H9 (cell line): ENCODE results near the gene NHS. TPM values are rescaled to one million over a fixed set of nuclear protein-coding genes. Genes with fewer than 3 reads are reported as not detected.

ENCODE experiments used
- DNase-seq: peaks from one replicate; pipeline ENCODE4 v3.0.0-alpha.2; 2017
- H2AFZ ChIP-seq: one replicate; pipeline ENCODE4 v1.6.1; 2013; ENCODE audit warnings: mild to moderate bottlenecking, low read length, control low read depth, moderate library complexity
- H2AK5ac ChIP-seq: 2 replicates; pipeline ENCODE4 v1.6.1; 2013; ENCODE audit warnings: low read length, control low read depth, mixed read lengths; ENCODE audit not compliant: insufficient read length
- H2BK120ac ChIP-seq: one replicate; pipeline ENCODE4 v1.6.1; 2013; ENCODE audit warnings: low read depth, mild to moderate bottlenecking, low read length, control low read depth, inconsistent platforms; ENCODE audit not compliant: poor library complexity, severe bottlenecking
- H2BK12ac ChIP-seq: 2 replicates; pipeline ENCODE4 v1.6.1; 2013; ENCODE audit warnings: low read length, control low read depth, mixed read lengths, low read depth; ENCODE audit not compliant: insufficient read length
- H2BK15ac ChIP-seq: 2 replicates; pipeline ENCODE4 v1.6.1; 2013; ENCODE audit warnings: low read depth, low read length, control low read depth
- H2BK20ac ChIP-seq: one replicate; pipeline ENCODE4 v1.6.1; 2013; ENCODE audit warnings: low read depth, mild to moderate bottlenecking, low read length, control low read depth, inconsistent platforms; ENCODE audit not compliant: poor library complexity, severe bottlenecking
- H2BK5ac ChIP-seq: 2 replicates; pipeline ENCODE4 v1.6.1; 2013; ENCODE audit warnings: low read length, control low read depth, mixed read lengths; ENCODE audit not compliant: insufficient read length
- H3K14ac ChIP-seq: 2 replicates; pipeline ENCODE4 v1.6.1; 2013; ENCODE audit warnings: low read length, control low read depth; ENCODE audit not compliant: insufficient read depth
- H3K18ac ChIP-seq: 2 replicates; pipeline ENCODE4 v1.6.1; 2013; ENCODE audit warnings: low read depth, mild to moderate bottlenecking, mixed read lengths, low read length, control low read depth; ENCODE audit not compliant: insufficient read length
- H3K23ac ChIP-seq: 2 replicates; pipeline ENCODE4 v1.6.1; 2013; ENCODE audit warnings: low read length, control low read depth, mixed read lengths, low read depth; ENCODE audit not compliant: insufficient read length
- H3K23me2 ChIP-seq: 2 replicates; pipeline ENCODE4 v1.6.1; 2013; ENCODE audit warnings: low read depth, mild to moderate bottlenecking, mixed read lengths, low read length, control low read depth; ENCODE audit not compliant: insufficient read length, poor library complexity, severe bottlenecking
- H3K27ac ChIP-seq: 2 replicates; pipeline ENCODE4 v1.5.1; 2013; ENCODE audit warnings: low read length, control low read depth, mixed read lengths, low read depth; ENCODE audit not compliant: insufficient read length
- H3K27me3 ChIP-seq: 2 replicates; pipeline ENCODE4 v1.6.1; 2013; ENCODE audit warnings: low read length, control low read depth, inconsistent platforms; ENCODE audit not compliant: insufficient read depth
- H3K4ac ChIP-seq: 2 replicates; pipeline ENCODE4 v1.6.1; 2013; ENCODE audit warnings: low read depth, mild to moderate bottlenecking, control low read depth, inconsistent platforms, low read length, moderate library complexity
- H3K4me1 ChIP-seq: 2 replicates; pipeline ENCODE4 v1.6.1; 2013; ENCODE audit warnings: low read length, control low read depth, inconsistent platforms; ENCODE audit not compliant: insufficient read depth
- H3K4me2 ChIP-seq: 2 replicates; pipeline ENCODE4 v1.6.1; 2013; ENCODE audit warnings: low read length, control low read depth, mixed read lengths; ENCODE audit not compliant: insufficient read length, insufficient read depth
- H3K56ac ChIP-seq: 2 replicates; pipeline ENCODE4 v1.6.1; 2013; ENCODE audit warnings: low read depth, mild to moderate bottlenecking, mixed read lengths, low read length, control low read depth; ENCODE audit not compliant: insufficient read length
- H3K79me1 ChIP-seq: 2 replicates; pipeline ENCODE4 v1.6.1; 2013; ENCODE audit warnings: low read depth, mild to moderate bottlenecking, moderate library complexity, low read length, control low read depth, inconsistent platforms; ENCODE audit not compliant: insufficient read depth, poor library complexity, severe bottlenecking
- H3K79me2 ChIP-seq: 2 replicates; pipeline ENCODE4 v1.6.1; 2013; ENCODE audit warnings: low read length, control low read depth, inconsistent platforms; ENCODE audit not compliant: insufficient read depth
- H3K9ac ChIP-seq: 2 replicates; pipeline ENCODE4 v1.6.1; 2013; ENCODE audit warnings: low read length, control low read depth, mixed read lengths; ENCODE audit not compliant: insufficient read length; ENCODE audit errors: extremely low read depth
- H3K9me3 ChIP-seq: one replicate; pipeline ENCODE4 v1.6.1; 2013; ENCODE audit warnings: low read depth, low read length, inconsistent platforms; ENCODE audit not compliant: control insufficient read depth
- H3T11ph ChIP-seq: one replicate; pipeline ENCODE4 v1.6.1; 2013; ENCODE audit warnings: mild to moderate bottlenecking, low read length, control low read depth, inconsistent platforms
- H4K20me1 ChIP-seq: one replicate; pipeline ENCODE4 v1.6.1; 2013; ENCODE audit not compliant: control insufficient read depth, insufficient read length, insufficient read depth
- H4K5ac ChIP-seq: 2 replicates; pipeline ENCODE4 v1.6.1; 2013; ENCODE audit warnings: low read depth, mild to moderate bottlenecking, mixed read lengths, low read length, control low read depth; ENCODE audit not compliant: insufficient read length
- H4K8ac ChIP-seq: replicated peaks from 2 replicates; pipeline ENCODE4 v1.6.1; 2013; ENCODE audit warnings: low read length, control low read depth, mixed read lengths, low read depth; ENCODE audit not compliant: insufficient read length
- H4K91ac ChIP-seq: 2 replicates; pipeline ENCODE4 v1.6.1; 2013; ENCODE audit warnings: low read depth, mild to moderate bottlenecking, moderate library complexity, mixed read lengths, low read length, control low read depth; ENCODE audit not compliant: insufficient read length
- H3K27ac Mint-ChIP-seq, 3 experiments: 2 replicates in 2 of 3; 3 replicates in 1 of 3; pipeline ENCODE4 v1.8.0; 2020 to 2021; ENCODE audit warnings: mixed read lengths in 3 of 3, mild to moderate bottlenecking in 1 of 3, moderate library complexity in 1 of 3
- H3K27me3 Mint-ChIP-seq: 2 replicates; pipeline ENCODE4 v1.8.0; 2021; ENCODE audit warnings: low read depth, mild to moderate bottlenecking, moderate library complexity, mixed read lengths
- H3K36me3 Mint-ChIP-seq, 3 experiments: 2 replicates in 2 of 3; 3 replicates in 1 of 3; pipeline ENCODE4 v1.8.0; 2020 to 2021; ENCODE audit warnings: low read depth in 3 of 3, mixed read lengths in 3 of 3; ENCODE audit not compliant: insufficient read depth in 1 of 3
- H3K4me1 Mint-ChIP-seq, 2 experiments: 2 replicates each; pipeline ENCODE4 v1.8.0; 2020; ENCODE audit warnings: mixed read lengths in 2 of 2
- H3K4me3 Mint-ChIP-seq, 2 experiments: 2 replicates in 1 of 2; 3 replicates in 1 of 2; pipeline ENCODE4 v1.8.0; 2020 to 2021; ENCODE audit warnings: mild to moderate bottlenecking in 2 of 2, mixed read lengths in 2 of 2, moderate library complexity in 1 of 2
- H3K9me3 Mint-ChIP-seq, 2 experiments: 2 replicates in 1 of 2; 3 replicates in 1 of 2; pipeline ENCODE4 v1.8.0; 2020; ENCODE audit warnings: mild to moderate bottlenecking in 2 of 2, mixed read lengths in 2 of 2, moderate library complexity in 1 of 2
- WGBS: extraction: QIAGEN DNeasy Blood & Tissue Kit; methylation state at CpG from one replicate; pipeline ENCODE4 v1.1.7; 2013; ENCODE audit warnings: missing lambda C conversion rate, low lambda C conversion rate, mixed read lengths; ENCODE audit not compliant: insufficient read length; ENCODE audit errors: extremely low coverage; 5-methylcytosine and 5-hydroxymethylcytosine counted together
- total RNA-seq: library from RNA; stranded (reverse); gene quantifications from 2 replicates; pipeline ENCODE4 v1.2.1, GENCODE V29; 2021
- TF ChIP-seq, protein P1 (sequence below): fragments of 200-600 bp; sonication (generic); conservative IDR thresholded peaks from 3 replicates; pipeline ENCODE4 v1.8.0; 2021; ENCODE audit warnings: antibody characterized with exemption, mild to moderate bottlenecking

The NHS gene
- total RNA-seq, 1 experiment from 2014 or later = 8.7 TPM

DNA sequence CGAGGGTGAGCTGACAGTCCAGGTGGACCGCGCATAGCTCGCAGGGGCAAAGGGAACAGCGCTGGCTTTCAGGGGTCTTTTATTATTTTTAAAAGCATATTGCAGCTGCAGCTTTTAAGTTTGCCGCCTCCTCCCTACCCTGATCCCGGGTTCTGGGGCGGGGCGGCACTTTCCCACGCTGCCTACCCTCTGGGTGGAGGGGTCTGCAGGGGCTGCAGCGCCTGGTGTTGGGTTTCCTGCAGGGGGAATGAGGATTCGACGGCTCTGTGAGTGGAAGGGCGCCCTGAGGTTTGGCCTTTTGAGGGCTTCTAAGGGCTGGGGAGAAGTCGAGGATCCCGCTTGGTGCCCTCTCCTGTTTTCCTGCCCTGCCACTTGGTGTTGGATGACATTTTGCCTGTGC is 281.6 kb downstream of the NHS start:
- Histone ChIP-seq H3K4ac (no peak overlapping the region), H2BK5ac (no peak overlapping the region), H3K27ac (no peak overlapping the region), H2BK20ac (no peak overlapping the region), H2BK12ac (no peak overlapping the region), H3K23ac (no peak overlapping the region), H3K9me3 (no peaks in the 10 kb centered on the region), H3K79me1 (no peaks in the 10 kb centered on the region), H3K23me2 (peaks cover 20% of the 10 kb centered on the region), H3K18ac (no peak overlapping the region), H3K9ac (no peak overlapping the region), H3K27me3 (peaks cover 17% of the 10 kb centered on the region; the same call in 1 of the 2 replicates), H4K8ac (no peak overlapping the region), H2AFZ (no peak overlapping the region), H4K91ac (no peak overlapping the region), H3K14ac (no peak overlapping the region), H2AK5ac (no peak overlapping the region), H2BK15ac (no peak overlapping the region), H3T11ph (no peak overlapping the region), H2BK120ac (no peak overlapping the region), H4K20me1 (no peaks in the 10 kb centered on the region), H4K5ac (no peak overlapping the region), H3K56ac (no peak overlapping the region), H3K4me1 (no peaks in the 10 kb centered on the region; the same call in 1 of the 2 replicates), H3K4me2 (peak overlapping the region; percentile 50), H3K79me2 (no peaks in the 10 kb centered on the region)
- Mint-ChIP-seq H3K9me3 (no peaks in the 10 kb centered on the region), H3K36me3 (peaks cover 0 to 3% (median 0%) of the 10 kb centered on the region in 3 experiments; a peak in 1 of 7 replicates), H3K27ac (no peak overlapping the region), H3K4me1 (peaks cover 22 to 34% of the 10 kb centered on the region in 2 experiments), H3K27me3 (peaks cover 63% of the 10 kb centered on the region), H3K4me3 (peak overlapping the region; percentile 55 to 81)
- TF ChIP-seq, protein P1, sequence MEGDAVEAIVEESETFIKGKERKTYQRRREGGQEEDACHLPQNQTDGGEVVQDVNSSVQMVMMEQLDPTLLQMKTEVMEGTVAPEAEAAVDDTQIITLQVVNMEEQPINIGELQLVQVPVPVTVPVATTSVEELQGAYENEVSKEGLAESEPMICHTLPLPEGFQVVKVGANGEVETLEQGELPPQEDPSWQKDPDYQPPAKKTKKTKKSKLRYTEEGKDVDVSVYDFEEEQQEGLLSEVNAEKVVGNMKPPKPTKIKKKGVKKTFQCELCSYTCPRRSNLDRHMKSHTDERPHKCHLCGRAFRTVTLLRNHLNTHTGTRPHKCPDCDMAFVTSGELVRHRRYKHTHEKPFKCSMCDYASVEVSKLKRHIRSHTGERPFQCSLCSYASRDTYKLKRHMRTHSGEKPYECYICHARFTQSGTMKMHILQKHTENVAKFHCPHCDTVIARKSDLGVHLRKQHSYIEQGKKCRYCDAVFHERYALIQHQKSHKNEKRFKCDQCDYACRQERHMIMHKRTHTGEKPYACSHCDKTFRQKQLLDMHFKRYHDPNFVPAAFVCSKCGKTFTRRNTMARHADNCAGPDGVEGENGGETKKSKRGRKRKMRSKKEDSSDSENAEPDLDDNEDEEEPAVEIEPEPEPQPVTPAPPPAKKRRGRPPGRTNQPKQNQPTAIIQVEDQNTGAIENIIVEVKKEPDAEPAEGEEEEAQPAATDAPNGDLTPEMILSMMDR = no peak
- no CpG with 5 or more reads among the region's 16 CpGs for WGBS
- no peak for DNase-seq
